HUES6 (cell line): ENCODE measurements around the gene SUPT7L.
A peak's percentile ranks its signal among the peaks of the same experiment; 100 is the strongest.

Experiments
- H3K27ac ChIP-seq: 2 replicates; pipeline ENCODE4 v1.7.0; 2013; ENCODE audit warnings: low read depth, mild to moderate bottlenecking, low read length, inconsistent platforms
- H3K27me3 ChIP-seq: 2 replicates; pipeline ENCODE4 v1.6.1; 2013; ENCODE audit warnings: low read length; ENCODE audit not compliant: control insufficient read depth, insufficient read depth
- H3K36me3 ChIP-seq: 2 replicates; pipeline ENCODE4 v1.6.1; 2013; ENCODE audit warnings: low read length; ENCODE audit not compliant: control insufficient read depth, insufficient read depth
- H3K4me1 ChIP-seq: 2 replicates; pipeline ENCODE4 v1.6.1; 2013; ENCODE audit warnings: low read length; ENCODE audit not compliant: control insufficient read depth, insufficient read depth
- H3K4me3 ChIP-seq: 2 replicates; pipeline ENCODE4 v1.5.1; 2013; ENCODE audit warnings: low read depth, low read length
- H3K9ac ChIP-seq: one replicate; pipeline ENCODE4 v1.6.1; 2013; ENCODE audit warnings: mild to moderate bottlenecking, low read length
- H3K9me3 ChIP-seq: 2 replicates; pipeline ENCODE4 v1.6.1; 2013; ENCODE audit warnings: low read depth, low read length; ENCODE audit not compliant: control insufficient read depth, insufficient read depth

SUPT7L gene

DNA sequence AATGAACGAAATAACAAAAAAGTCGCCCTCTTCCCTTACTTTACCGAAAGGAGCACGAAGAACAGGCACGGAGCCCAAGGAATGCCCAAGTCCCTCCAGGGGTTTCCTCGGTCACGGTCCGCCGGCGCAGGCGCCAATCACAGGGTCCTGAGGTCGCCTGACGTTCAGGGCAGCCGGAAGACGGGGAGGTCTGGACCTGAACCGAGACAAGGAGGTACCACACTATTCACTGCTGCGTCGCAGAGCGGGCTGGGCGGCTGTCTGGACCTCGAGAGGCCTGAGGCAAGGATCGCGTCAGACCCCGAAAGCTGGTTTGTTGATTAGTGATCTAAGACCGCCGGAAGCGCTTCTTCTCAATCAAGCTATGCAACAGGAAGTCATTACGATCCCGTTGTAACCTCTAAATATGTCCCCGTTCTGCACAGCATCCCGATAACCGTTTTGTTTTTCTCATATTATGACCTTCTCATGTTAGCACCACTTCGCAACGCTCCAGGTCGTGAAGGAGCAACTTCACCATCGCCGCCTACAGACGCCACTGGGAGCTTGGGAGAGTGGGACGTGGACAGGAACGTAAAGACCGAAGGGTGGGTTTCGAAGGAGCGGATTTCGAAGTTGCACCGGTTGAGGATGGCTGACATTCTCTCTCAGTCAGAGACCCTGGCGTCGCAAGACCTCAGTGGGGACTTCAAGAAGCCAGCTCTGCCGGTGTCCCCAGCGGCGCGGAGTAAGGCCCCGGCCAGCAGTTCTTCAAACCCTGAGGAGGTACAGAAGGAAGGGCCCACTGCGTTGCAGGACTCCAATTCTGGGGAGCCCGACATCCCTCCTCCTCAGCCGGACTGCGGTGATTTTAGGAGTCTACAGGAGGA, at the start of gene SUPT7L, which contains the start of gene SLC4A1AP:
TSS of gene SUPT7L (minus strand) at position 330 of the 869 bp plus-strand sequence. CDS start 1,422 bp downstream, outside the sequence.
TSS of gene SLC4A1AP (plus strand) at position 605 of the 869 bp plus-strand sequence. CDS start at position 631, 26 bp downstream.
- Histone ChIP-seq H3K4me1 (peaks cover 4% of the 10 kb centered on the region; the same call in 1 of the 2 replicates), H3K36me3 (peaks cover 49% of the 10 kb centered on the region), H3K27me3 (no peaks in the 10 kb centered on the region), H3K9ac (peak within 1 kb of the TSS; percentile 87), H3K9me3 (no peaks in the 10 kb centered on the region), H3K4me3 (peak within 1 kb of the TSS; percentile 89), H3K27ac (peak within 1 kb of the TSS; percentile 75)

- H3K9ac ChIP-seq: no peak overlapping the region
- H3K4me1 ChIP-seq: peaks cover 15% of the 10 kb centered on the region
- no peaks in the 10 kb centered on the region for H3K9me3 ChIP-seq
- H3K4me3 ChIP-seq: no peak overlapping the region
- no peaks in the 10 kb centered on the region for H3K36me3 ChIP-seq
- 0 out of 2 replicates have a peak, but pooled peaks cover 4% of the 10 kb centered on the region for H3K27me3 ChIP-seq
- no peak overlapping the region for H3K27ac ChIP-seq
Observed at GRCh38 chr2:27713201-27713600, 49.8 kb upstream of the SUPT7L start.

DNA sequence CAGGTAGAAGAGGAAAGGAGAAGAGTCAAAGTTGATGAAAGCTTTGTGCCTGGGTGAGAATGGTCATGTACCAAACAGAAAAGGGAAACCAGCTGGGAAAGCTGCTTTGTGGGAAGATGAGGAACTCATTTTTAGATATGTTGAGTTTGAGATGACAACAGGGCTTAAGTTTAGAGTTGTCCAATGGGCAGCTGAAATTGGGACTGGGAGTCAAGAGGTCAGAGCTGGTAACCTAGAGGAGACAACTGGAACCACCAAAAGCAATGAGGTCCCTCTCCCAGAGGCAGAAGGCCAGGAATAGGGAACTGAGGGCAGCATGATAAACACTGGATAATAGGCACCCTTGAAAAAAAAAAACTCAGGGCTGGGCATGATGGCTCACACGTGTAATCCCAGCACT, 49.1 kb upstream of the SUPT7L start:
- no peak overlapping the region for H3K27ac ChIP-seq
- no peaks in the 10 kb centered on the region for H3K9me3 ChIP-seq
- H3K36me3 ChIP-seq: no peaks in the 10 kb centered on the region
- 0 out of 2 replicates have a peak, but pooled peaks cover 4% of the 10 kb centered on the region for H3K27me3 ChIP-seq
- H3K4me1 ChIP-seq: peaks cover 15% of the 10 kb centered on the region
- no peak overlapping the region for H3K4me3 ChIP-seq
- no peak overlapping the region for H3K9ac ChIP-seq

DNA sequence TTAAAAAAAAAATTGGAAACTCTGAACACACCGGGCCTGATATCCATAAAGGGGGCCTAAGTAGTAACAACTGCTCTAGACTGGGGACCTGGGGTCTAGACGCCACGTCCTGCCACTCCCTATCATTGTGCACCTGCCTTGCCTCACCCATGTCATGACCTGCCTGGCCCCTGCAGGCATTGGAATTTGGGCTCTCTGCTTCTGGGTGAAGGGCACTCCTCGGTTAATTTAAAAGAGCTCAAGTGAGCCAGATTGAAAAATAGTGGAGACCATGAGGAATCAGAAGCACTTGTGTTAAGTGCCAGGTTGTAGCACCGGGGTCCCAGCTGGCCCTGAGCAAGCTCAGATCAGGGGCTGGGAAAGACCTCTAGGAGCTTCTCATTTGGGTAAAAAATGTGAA, 48.4 kb upstream of the SUPT7L start:
- Histone ChIP-seq H3K9me3 (no peaks in the 10 kb centered on the region), H3K27ac (no peak overlapping the region), H3K4me3 (no peak overlapping the region), H3K27me3 (0 out of 2 replicates have a peak, but pooled peaks cover 4% of the 10 kb centered on the region), H3K4me1 (peaks cover 10% of the 10 kb centered on the region), H3K36me3 (no peaks in the 10 kb centered on the region), H3K9ac (no peak overlapping the region)

DNA sequence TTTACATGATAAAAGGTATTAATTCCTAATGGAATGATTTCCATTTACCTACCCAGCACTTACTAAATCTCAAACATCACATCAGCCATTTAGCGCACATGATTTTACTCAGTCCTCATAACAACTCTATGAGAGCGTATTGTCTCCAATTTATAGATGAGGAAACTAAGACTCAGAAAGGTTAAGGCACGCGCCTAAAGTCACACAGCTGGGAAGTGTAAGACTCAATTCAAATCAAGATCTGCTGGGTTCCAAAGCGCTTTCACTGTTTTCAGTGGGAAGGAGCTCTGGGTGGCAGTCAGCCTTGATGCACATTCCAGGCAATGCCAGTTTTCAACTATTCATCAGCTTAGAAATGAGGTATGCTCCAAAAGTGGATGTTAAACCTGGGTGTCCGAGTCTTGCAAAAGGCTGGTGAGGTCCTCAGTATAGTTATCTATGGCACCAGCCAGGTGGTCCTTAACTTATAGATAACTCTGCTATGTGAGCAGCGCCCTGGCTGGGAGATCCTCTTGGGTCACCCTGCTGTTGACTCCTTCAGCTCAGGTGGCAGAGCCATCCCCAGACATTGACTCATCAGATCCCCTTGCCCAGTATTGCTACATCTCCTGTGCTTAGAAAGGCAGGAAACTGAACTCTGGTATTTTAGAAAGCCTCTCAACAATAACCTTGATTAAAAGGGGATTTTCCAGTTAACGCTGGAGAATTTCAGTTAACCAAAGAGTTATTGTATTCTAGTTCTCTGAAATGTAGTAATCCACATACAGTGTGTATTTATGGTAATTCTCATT, 47.4 kb upstream of the SUPT7L start:
- H3K9ac ChIP-seq: no peak overlapping the region

GRCh38 chr2:27709960-27710575, 46.7 kb upstream of the SUPT7L start:
- no peak overlapping the region for H3K4me3 ChIP-seq
- no peaks in the 10 kb centered on the region for H3K36me3 ChIP-seq
- H3K27ac ChIP-seq: no peak overlapping the region
- peaks cover 11% of the 10 kb centered on the region for H3K4me1 ChIP-seq
- 0 out of 2 replicates have a peak, but pooled peaks cover 4% of the 10 kb centered on the region for H3K27me3 ChIP-seq
- H3K9ac ChIP-seq: no peak overlapping the region
- no peaks in the 10 kb centered on the region for H3K9me3 ChIP-seq

More for the DNA sequence above, 47.4 kb upstream of the SUPT7L start:
- Histone ChIP-seq H3K36me3 (no peaks in the 10 kb centered on the region), H3K9me3 (no peaks in the 10 kb centered on the region), H3K4me3 (no peak overlapping the region), H3K4me1 (peaks cover 11% of the 10 kb centered on the region), H3K27me3 (0 out of 2 replicates have a peak, but pooled peaks cover 4% of the 10 kb centered on the region), H3K27ac (no peak overlapping the region)

- Histone ChIP-seq H3K36me3 (no peaks in the 10 kb centered on the region), H3K4me3 (no peak overlapping the region), H3K4me1 (peaks cover 8% of the 10 kb centered on the region), H3K27ac (no peak overlapping the region), H3K9me3 (no peaks in the 10 kb centered on the region), H3K27me3 (0 out of 2 replicates have a peak, but pooled peaks cover 2% of the 10 kb centered on the region), H3K9ac (no peak overlapping the region)
Observed at GRCh38 chr2:27709326-27709725, 45.9 kb upstream of the SUPT7L start.

DNA sequence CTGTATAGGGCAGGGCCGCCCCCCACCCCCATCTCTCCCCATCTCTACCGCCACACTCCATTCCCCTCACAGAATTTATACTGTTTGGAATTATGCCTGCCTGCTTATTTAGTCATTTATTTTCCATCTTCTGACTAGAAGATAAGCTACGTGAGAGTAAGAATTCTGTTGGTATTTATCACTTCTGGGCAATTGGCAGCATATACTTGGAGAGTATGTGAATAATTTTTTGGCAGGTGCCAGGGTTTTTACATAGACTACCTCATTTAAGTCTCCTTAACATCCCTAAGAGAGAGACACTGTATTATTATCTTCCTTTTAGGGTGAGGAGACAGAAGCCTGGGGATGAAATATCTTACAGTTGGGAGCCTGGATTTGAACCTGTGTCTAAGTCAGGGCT, 45.3 kb upstream of the SUPT7L start:
- Histone ChIP-seq H3K9ac (no peak overlapping the region), H3K27me3 (no peaks in the 10 kb centered on the region), H3K9me3 (no peaks in the 10 kb centered on the region), H3K4me1 (peaks cover 10% of the 10 kb centered on the region), H3K36me3 (no peaks in the 10 kb centered on the region), H3K27ac (no peak overlapping the region), H3K4me3 (no peak overlapping the region)

- H3K27me3 ChIP-seq: no peaks in the 10 kb centered on the region
- no peak overlapping the region for H3K27ac ChIP-seq
- H3K4me1 ChIP-seq: peaks cover 15% of the 10 kb centered on the region
- H3K9ac ChIP-seq: no peak overlapping the region
- H3K4me3 ChIP-seq: no peak overlapping the region
- no peaks in the 10 kb centered on the region for H3K9me3 ChIP-seq
- no peaks in the 10 kb centered on the region for H3K36me3 ChIP-seq
Observed at GRCh38 chr2:27708257-27708654, 44.8 kb upstream of the SUPT7L start.

DNA sequence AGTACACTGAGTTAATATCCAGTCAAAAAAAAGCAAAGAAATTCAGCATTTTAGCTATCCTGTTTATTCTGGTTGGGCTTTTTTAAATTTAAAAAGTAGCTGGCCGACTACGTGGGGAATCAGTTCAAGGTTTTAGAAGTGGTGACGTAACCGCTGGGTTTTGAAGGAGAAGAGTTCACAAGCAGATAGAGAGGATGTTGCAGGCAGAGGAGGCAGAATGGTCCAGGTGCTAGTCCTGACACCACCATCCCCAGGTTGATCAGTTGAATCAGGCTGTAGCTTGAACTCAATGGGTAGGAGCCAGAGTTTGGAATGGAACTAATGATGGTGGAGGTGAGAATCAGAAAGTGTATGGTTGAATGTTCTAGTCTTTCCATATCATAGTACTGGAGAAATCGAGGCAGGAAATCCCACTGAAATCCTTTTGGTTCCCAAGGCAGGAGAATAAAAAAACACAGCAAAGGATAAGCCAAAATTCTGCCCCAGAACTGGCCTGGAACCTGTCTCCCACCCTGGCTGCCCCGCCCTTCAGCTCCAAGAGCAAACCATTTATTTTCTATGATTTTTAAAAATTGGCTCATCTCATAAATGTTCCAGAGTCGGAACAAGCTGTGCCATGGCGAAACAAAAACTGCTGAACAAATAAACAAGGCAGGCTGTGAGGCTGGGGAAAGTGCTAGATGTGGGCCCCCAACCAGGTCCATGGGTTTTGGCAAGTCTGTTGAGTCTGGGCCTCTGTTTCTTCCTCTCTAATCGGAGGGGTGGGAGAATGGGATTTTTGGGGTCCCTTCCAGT, 44.2 kb upstream of the SUPT7L start:
- no peaks in the 10 kb centered on the region for H3K27me3 ChIP-seq
- no peak overlapping the region for H3K9ac ChIP-seq
- no peaks in the 10 kb centered on the region for H3K36me3 ChIP-seq
- H3K4me1 ChIP-seq: peaks cover 16% of the 10 kb centered on the region
- no peaks in the 10 kb centered on the region for H3K9me3 ChIP-seq
- no peak overlapping the region for H3K4me3 ChIP-seq
- no peak overlapping the region for H3K27ac ChIP-seq
